ENCODE results near the gene WDR70.
"Not testable (repeated sequence)": the region's sequence is repeated elsewhere in the genome, so short reads cannot be mapped to it uniquely, and the experiment has no call there.

WDR70 gene

GRCh38 chr5:37437711-37438110 lies 58.6 kb downstream of the WDR70 start:
- TF ChIP-seq CTCF (IDR thresholded peaks at IDR 0.05; ENCODE audit: insufficient read depth, low read length, poor library complexity, severe bottlenecking) = no peak
- no peaks in the 10 kb centered on the region; the same call in 1 of the 2 replicates for H3K36me3 ChIP-seq (ENCODE audit: control insufficient read depth, insufficient read depth, low read length)
- no peaks in the 10 kb centered on the region for H3K27me3 ChIP-seq (replicated peaks; ENCODE audit: control insufficient read depth, insufficient read depth, low read length)
- H3K4me3 ChIP-seq (replicated peaks; ENCODE audit: low read depth, low read length) = no peak overlapping the region
- no peak for DNase-seq (ENCODE audit: extremely low read depth, insufficient read length)

GRCh38 chr5:37445783-37446182 lies 66.7 kb downstream of the WDR70 start:
- not testable (repeated sequence) for H3K36me3 ChIP-seq (ENCODE audit: control insufficient read depth, insufficient read depth, low read length); DNase-seq (ENCODE audit: extremely low read depth, insufficient read length)

GRCh38 chr5:37448941-37449340 lies 69.8 kb downstream of the WDR70 start:
- no peaks in the 10 kb centered on the region for H3K27me3 ChIP-seq (replicated peaks; ENCODE audit: control insufficient read depth, insufficient read depth, low read length)
- TF ChIP-seq CTCF (IDR thresholded peaks at IDR 0.05; ENCODE audit: insufficient read depth, low read length, poor library complexity, severe bottlenecking) = no peak
- H3K4me3 ChIP-seq (replicated peaks; ENCODE audit: low read depth, low read length) = no peak overlapping the region
- H3K36me3 ChIP-seq (ENCODE audit: control insufficient read depth, insufficient read depth, low read length) = no peaks in the 10 kb centered on the region
- no peak for DNase-seq (ENCODE audit: extremely low read depth, insufficient read length)

More at GRCh38 chr5:37445783-37446182, 66.7 kb downstream of the WDR70 start:
- not testable (repeated sequence) for H3K27me3 ChIP-seq (replicated peaks; ENCODE audit: control insufficient read depth, insufficient read depth, low read length); H3K4me3 ChIP-seq (replicated peaks; ENCODE audit: low read depth, low read length)

GRCh38 chr5:37451991-37452390 lies 72.9 kb downstream of the WDR70 start:
- not testable (repeated sequence) for H3K4me3 ChIP-seq (replicated peaks; ENCODE audit: low read depth, low read length); DNase-seq (ENCODE audit: extremely low read depth, insufficient read length); H3K27me3 ChIP-seq (replicated peaks; ENCODE audit: control insufficient read depth, insufficient read depth, low read length); H3K36me3 ChIP-seq (ENCODE audit: control insufficient read depth, insufficient read depth, low read length)

- H3K27me3 ChIP-seq (replicated peaks; ENCODE audit: control insufficient read depth, insufficient read depth, low read length); H3K36me3 ChIP-seq (ENCODE audit: control insufficient read depth, insufficient read depth, low read length); H3K4me3 ChIP-seq (replicated peaks; ENCODE audit: low read depth, low read length); DNase-seq (ENCODE audit: extremely low read depth, insufficient read length): not testable (repeated sequence)
Observed at GRCh38 chr5:37453252-37453651, 74.1 kb downstream of the WDR70 start.

- H3K4me3 ChIP-seq (replicated peaks; ENCODE audit: low read depth, low read length); DNase-seq (ENCODE audit: extremely low read depth, insufficient read length); H3K27me3 ChIP-seq (replicated peaks; ENCODE audit: control insufficient read depth, insufficient read depth, low read length): not testable (repeated sequence)
Observed at GRCh38 chr5:37454402-37455055, 75.4 kb downstream of the WDR70 start.

GRCh38 chr5:37463191-37464051 lies 84.3 kb downstream of the WDR70 start:
- DNase-seq (ENCODE audit: extremely low read depth, insufficient read length); H3K27me3 ChIP-seq (replicated peaks; ENCODE audit: control insufficient read depth, insufficient read depth, low read length); H3K4me3 ChIP-seq (replicated peaks; ENCODE audit: low read depth, low read length); H3K36me3 ChIP-seq (ENCODE audit: control insufficient read depth, insufficient read depth, low read length): not testable (repeated sequence)

More at GRCh38 chr5:37454402-37455055, 75.4 kb downstream of the WDR70 start:
- H3K36me3 ChIP-seq (ENCODE audit: control insufficient read depth, insufficient read depth, low read length) = not testable (repeated sequence)

GRCh38 chr5:37464581-37464980 lies 85.5 kb downstream of the WDR70 start:
- not testable (repeated sequence) for DNase-seq (ENCODE audit: extremely low read depth, insufficient read length)

GRCh38 chr5:37469383-37469782 lies 90.3 kb downstream of the WDR70 start:
- H3K4me3 ChIP-seq (replicated peaks; ENCODE audit: low read depth, low read length); H3K36me3 ChIP-seq (ENCODE audit: control insufficient read depth, insufficient read depth, low read length); H3K27me3 ChIP-seq (replicated peaks; ENCODE audit: control insufficient read depth, insufficient read depth, low read length); DNase-seq (ENCODE audit: extremely low read depth, insufficient read length): not testable (repeated sequence)

More at GRCh38 chr5:37464581-37464980, 85.5 kb downstream of the WDR70 start:
- not testable (repeated sequence) for H3K27me3 ChIP-seq (replicated peaks; ENCODE audit: control insufficient read depth, insufficient read depth, low read length); H3K36me3 ChIP-seq (ENCODE audit: control insufficient read depth, insufficient read depth, low read length); H3K4me3 ChIP-seq (replicated peaks; ENCODE audit: low read depth, low read length)
